SKM-1 treated with dmso at 0.1 percent for 144 hours (cell line): ENCODE results near the gene PTTG1IP2.

Experiments
- DNase-seq: peaks from one replicate; lab custom pipeline; 2025; ENCODE audit not compliant: unreplicated experiment; lab: John Stamatoyannopoulos, UW

PTTG1IP2 gene

GRCh38 chr7:90474284-90475210, 5.1 kb downstream of the PTTG1IP2 start:
- no peak for DNase-seq

DNA sequence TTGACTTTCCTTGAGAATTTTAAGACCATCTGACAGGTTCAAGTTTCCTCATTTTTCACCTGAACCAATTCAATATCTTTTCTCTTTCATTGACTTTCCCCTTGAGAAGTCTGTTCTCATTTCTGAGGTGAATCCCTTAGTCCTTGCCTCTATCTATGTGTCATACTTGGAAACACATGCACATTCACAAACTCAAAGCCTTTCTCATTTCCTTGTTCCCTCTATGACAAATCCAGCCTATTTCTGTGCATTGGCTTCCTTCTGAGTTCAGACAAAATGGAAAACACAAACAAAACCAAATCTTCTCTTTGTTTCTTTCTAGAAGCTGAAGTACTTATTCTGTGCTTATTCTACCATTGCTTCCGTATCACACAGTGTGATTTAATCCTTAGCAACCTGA, 13.8 kb downstream of the PTTG1IP2 start:
- no peak for DNase-seq

DNA sequence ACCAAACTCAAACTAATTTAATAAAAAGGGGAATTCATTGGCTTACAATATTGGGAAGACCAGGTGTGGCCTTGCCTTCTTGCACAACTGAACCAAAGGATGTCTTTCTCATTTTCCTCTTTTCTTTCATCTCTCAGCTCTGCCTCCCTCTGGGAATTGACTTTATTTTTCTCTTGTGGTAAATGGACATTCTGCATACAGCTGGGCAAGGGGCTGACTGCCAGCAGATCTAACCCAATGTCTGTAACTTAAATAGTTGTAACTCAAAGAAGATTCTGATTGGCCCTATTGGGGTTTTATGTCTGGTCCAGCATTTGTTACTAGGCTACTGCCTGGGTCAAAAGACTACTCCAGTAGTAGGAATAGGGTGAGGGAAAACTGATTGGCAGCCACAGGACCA, 15.3 kb downstream of the PTTG1IP2 start:
- no peak for DNase-seq

- no peak for DNase-seq
Observed at GRCh38 chr7:90485734-90486316, 16.4 kb downstream of the PTTG1IP2 start.

DNA sequence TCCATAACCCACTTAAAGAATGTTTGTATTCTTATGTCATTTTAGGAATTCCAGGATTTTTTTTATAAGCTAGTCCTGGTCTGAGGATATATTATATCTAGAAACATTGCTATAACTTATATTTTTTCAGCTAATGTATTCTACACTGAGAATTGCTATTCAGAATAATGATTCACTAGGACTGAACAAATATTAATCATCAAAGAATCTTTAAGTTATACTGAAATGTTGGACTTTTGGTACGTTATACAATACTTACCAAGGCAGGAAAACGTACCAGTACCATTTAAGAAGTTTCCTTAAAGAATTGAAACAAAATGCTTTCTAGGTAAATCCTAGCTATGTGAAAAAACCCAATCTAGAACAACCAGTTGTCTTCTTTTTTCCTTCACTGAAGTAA, 18.4 kb downstream of the PTTG1IP2 start:
- DNase-seq, result no peak

DNA sequence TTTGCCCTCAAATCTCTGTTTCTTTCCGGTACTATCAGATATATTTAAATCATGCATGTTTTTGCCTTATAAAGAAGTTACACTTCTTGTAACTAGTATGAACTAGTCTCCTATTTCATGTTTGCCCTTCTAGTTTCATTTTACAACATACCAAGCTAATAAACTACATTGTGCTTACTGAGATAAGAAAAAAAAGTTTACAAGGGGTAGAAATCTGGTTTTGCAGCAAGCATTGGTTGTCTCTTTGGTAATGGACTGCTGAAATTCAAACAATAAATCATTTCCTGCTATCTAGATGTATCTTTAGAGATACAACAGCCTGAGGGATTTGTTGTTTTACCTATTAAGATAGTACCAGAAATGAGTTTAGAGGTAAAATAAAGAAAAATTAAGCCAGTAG, 18.8 kb downstream of the PTTG1IP2 start:
- no peak for DNase-seq

DNA sequence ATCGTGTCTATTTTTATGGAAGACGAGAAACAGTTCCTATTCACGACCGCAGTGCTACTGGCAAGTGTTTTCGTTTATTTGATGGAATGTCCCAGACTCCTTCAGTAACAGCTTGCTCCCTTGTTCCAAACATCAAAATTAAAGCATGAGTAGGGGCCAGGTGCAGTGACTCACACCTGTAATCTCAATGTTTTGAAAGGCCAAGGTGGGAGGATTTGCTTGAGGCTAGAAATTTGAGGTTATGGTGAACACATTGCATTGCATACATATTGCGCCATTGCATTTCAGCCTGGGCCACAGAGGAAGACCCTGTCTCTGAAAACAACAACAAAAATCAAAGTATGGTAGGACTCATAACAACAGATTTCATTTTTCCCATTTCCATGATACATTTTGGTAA, 22.8 kb downstream of the PTTG1IP2 start:
- DNase-seq, result no peak

DNA sequence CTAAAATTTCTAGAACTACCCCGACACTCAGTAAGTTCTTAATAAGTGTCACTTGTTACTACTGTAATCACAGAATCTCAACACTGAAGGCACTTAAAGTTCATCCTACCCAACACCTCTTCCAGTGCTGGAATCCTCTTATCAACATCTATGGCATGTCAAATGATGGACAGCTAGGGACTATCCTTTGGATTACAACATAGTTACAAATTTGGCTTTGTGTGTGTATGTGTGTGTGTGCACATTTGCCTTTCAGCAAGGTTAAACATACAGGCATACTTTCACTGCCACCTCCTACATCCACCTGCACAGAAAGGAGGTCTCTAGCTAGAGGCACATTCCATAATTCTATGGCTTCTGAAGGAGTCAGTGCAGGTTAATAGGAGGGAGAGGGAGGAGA, 25.8 kb downstream of the PTTG1IP2 start:
- no peak for DNase-seq

- no peak for DNase-seq
Observed at GRCh38 chr7:90502539-90502938, 33.1 kb downstream of the PTTG1IP2 start.

- DNase-seq, result no peak
Observed at GRCh38 chr7:90503367-90503766, 33.9 kb downstream of the PTTG1IP2 start.

GRCh38 chr7:90507692-90508091, 38.3 kb downstream of the PTTG1IP2 start:
- DNase-seq, result no peak

- no peak for DNase-seq
Observed at GRCh38 chr7:90511776-90512175, 42.3 kb downstream of the PTTG1IP2 start.

- DNase-seq, result no peak
Observed at GRCh38 chr7:90512821-90513254, 43.4 kb downstream of the PTTG1IP2 start.

DNA sequence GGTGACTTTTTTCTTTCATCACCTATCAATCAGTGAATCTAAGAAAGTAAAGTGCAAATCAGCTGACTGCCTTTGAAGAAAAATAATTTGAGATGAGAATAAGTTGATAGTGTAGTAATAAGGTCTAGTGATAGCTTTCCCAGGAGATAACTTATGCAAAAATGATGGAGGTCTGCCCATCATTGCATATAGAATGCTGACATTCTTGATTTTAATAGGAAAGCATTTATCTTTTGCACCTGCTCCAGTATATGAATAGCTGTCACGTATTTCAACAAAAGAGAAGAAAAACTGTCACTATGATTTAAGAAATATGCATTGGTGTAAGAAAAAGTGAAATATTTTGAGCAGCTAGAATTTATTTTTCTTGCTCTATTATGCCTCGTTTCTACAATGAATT, 46.8 kb downstream of the PTTG1IP2 start:
- no peak for DNase-seq

GRCh38 chr7:90518630-90519029, 49.2 kb downstream of the PTTG1IP2 start:
- DNase-seq, result no peak

GRCh38 chr7:90520484-90520883, 51.0 kb downstream of the PTTG1IP2 start:
- DNase-seq, result no peak

DNA sequence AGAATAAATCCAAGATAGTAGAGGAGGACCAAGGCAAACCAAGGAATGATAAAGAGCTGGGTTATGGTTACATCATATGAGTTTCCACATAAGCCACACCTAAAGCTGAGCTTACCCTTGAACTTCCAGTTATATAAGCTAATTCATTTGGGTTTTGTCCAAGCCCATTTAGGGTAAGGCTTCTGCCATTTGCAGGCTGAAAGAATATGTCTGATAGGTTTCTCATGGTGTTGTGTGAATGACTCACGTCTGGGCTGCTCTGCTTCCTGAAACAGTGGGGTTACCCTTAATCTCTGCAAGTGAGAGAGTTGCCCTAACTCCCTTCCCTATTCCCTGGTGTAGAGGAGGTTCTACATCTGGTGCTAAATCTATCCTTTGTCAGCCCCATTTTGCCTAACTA, 60.8 kb downstream of the PTTG1IP2 start:
- no peak for DNase-seq

- no peak for DNase-seq
Observed at GRCh38 chr7:90532231-90532929, 62.9 kb downstream of the PTTG1IP2 start.

DNA sequence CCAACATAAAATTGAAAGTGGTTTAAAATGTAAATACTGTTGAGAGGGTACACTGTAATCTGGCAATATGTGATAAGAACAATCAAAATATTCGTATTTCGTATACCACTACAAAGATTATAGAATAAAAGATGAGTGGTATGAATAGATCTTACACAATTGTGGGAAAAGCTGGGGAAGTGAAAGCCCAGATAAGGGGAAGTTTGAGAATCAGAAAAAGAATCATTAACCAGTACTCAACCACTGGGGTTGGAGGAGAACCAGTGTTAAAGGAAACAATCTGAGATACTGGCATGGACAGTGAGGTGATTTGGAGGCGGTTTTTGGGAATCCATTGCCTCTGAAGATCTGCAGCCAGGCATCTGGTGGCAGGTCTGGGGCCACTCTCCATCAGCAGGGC, 67.0 kb downstream of the PTTG1IP2 start:
- peak; percentile 35 for DNase-seq

DNA sequence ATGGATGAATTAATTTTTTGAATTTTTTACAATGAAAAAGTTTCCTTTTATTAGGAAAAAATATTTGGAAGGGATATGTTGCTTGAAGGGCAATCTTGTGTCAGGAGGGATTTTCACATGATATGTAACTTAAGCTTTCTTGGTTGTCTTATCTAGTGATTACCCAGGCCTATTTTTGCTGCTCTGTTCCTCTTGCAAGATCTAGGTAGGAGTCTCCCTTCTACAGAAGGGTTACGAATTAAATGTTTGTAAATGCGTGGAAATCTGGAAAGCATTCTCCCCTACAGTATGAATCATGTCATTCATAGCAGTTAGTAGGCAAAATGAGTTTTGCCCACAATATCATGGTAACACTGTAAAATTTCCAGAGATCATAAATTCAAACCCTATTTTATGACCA, 69.0 kb downstream of the PTTG1IP2 start:
- no peak for DNase-seq

DNA sequence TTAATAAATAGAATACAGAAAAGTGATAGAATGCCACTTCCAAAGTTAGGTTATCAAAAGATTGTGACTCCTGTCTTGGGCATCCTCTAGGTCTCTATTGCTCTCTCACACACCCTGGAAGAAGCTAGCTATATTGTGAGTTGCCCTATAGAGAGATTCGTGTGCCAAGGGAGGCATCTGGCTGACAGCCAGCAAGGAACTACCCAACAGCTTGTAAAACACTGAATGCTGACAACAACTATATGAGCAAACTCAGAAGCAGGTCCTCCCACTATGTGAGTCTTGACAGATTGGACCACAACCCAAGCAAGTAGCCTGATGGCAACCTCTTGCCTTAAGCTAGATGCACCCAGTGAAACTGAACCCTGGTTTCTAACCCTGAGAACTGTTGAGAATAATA, 71.0 kb downstream of the PTTG1IP2 start:
- DNase-seq, result no peak

DNA sequence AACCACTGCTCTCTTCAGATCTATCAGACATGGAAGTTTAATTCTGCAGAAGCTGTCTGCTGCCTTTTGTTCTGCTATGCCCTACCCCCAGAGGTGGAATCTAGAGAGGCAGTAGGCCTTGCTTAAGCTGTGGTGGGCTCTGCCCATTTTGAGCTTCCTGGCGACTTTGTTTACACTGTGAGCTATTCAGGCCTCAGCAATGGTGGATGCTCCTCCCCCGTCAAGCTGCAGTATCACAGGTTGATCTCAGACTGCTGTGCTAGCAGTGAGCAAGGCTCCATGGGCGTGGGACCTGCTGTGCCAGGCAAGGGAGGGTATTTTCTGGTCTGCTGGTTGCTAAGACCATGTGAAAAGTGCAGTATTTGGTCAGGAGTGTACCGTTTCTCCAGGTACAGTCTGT, 81.6 kb downstream of the PTTG1IP2 start:
- no peak for DNase-seq
